A549 (cell line): ENCODE results near the gene PLEKHN1. TPM values are rescaled to one million over a fixed set of nuclear protein-coding genes. Genes with fewer than 3 reads are reported as not detected.

ENCODE experiments used
- ATAC-seq, 2 experiments: fragments of 200-7000 bp in 1 of 2; fragments of >200 bp in 1 of 2; cut with Nextera tagmentation in 1 of 2; cut with Tn5 transposase in 1 of 2; 3 replicates each; pipeline versions ENCODE4 v1.8.0 to v1.9.1; 2018 to 2020; ENCODE audit warnings: mild to moderate bottlenecking in 1 of 2, moderate library complexity in 1 of 2
- CTCF ChIA-PET: fragments of 300-600 bp; sonication (Branson Sonifier 250); formaldehyde crosslinking; extraction: SDS; loops from one replicate; lab custom pipeline; 2021; ENCODE audit warnings: antibody characterized with exemption, inconsistent platforms; lab: Yijun Ruan, JAX
- POLR2A ChIA-PET: fragments of 350-600 bp; formaldehyde crosslinking; extraction: SDS; loops from one replicate; lab custom pipeline; 2021; ENCODE audit warnings: antibody characterized with exemption, inconsistent platforms; lab: Yijun Ruan, JAX
- DNase-seq, 2 experiments: peaks; one replicate each; pipeline versions ENCODE4 v3.0.0 to v3.0.0-alpha.2; 2011 to 2016; ENCODE audit warnings: low read depth in 1 of 2, low spot score in 1 of 2
- FAIRE-seq: peaks from 2 replicates; lab custom pipeline; 2011; peaks lifted over from hg19 to GRCh38; lab: Jason Lieb, UNC
- H3K27ac ChIP-seq, 2 experiments: fragments of >200 bp; sonication (Bioruptor Twin); formaldehyde crosslinking; 3 replicates each; pipeline ENCODE4 v1.5.1; 2016 to 2017
- H3K4me1 ChIP-seq: fragments of >200 bp; sonication (Bioruptor Twin); formaldehyde crosslinking; 3 replicates; pipeline ENCODE4 v1.6.1; 2016
- H3K4me2 ChIP-seq: fragments of >200 bp; sonication (Bioruptor Twin); formaldehyde crosslinking; 3 replicates; pipeline ENCODE4 v1.6.1; 2016
- H3K4me3 ChIP-seq: fragments of >200 bp; sonication (Bioruptor Twin); formaldehyde crosslinking; 3 replicates; pipeline ENCODE4 v1.5.1; 2016
- H3K9me3 ChIP-seq: fragments of >200 bp; sonication (Bioruptor Twin); formaldehyde crosslinking; 3 replicates; pipeline ENCODE4 v1.6.1; 2016
- CBX2 ChIP-seq: fragments of 200-600 bp; sonication (generic); IDR thresholded peaks from 2 replicates; pipeline ENCODE4 v1.6.1; 2016; ENCODE audit warnings: low read depth, mild to moderate bottlenecking, borderline replicate concordance
- CBX8 ChIP-seq: fragments of 200-600 bp; sonication (generic); IDR thresholded peaks from 2 replicates; pipeline ENCODE4 v1.6.1; 2016
- EHMT2 ChIP-seq: fragments of 200-600 bp; sonication (generic); IDR thresholded peaks from 2 replicates; pipeline ENCODE4 v1.6.1; 2016; ENCODE audit warnings: antibody characterized with exemption, low read depth, mild to moderate bottlenecking, moderate library complexity
- EP300 ChIP-seq, 2 experiments: fragments of >200 bp; sonication (Bioruptor Twin); formaldehyde crosslinking; IDR thresholded peaks; 2 replicates in 1 of 2; 3 replicates in 1 of 2; pipeline ENCODE4 v1.6.1; 2016 to 2017
- HES2 ChIP-seq: fragments of >200 bp; sonication (Bioruptor Twin); formaldehyde crosslinking; IDR thresholded peaks from 2 replicates; pipeline ENCODE4 v1.6.1; 2016
- MAFK ChIP-seq: fragments of 450-650 bp; IDR thresholded peaks from 2 replicates; pipeline ENCODE4 v1.6.1; 2014; ENCODE audit not compliant: partially characterized antibody
- NFE2L2 ChIP-seq: fragments of 150-350 bp; conservative IDR thresholded peaks from 2 replicates; pipeline ENCODE4 v1.6.1; 2014; ENCODE audit warnings: low read length
- NR3C1 ChIP-seq: fragments of >200 bp; sonication (Bioruptor Twin); formaldehyde crosslinking; IDR thresholded peaks from 3 replicates; pipeline ENCODE4 v1.6.1; 2017
- PHF8 ChIP-seq: fragments of 200-600 bp; sonication (generic); IDR thresholded peaks from 2 replicates; pipeline ENCODE4 v1.6.1; 2016; ENCODE audit warnings: low read depth, mild to moderate bottlenecking, antibody characterized with exemption, moderate library complexity, borderline replicate concordance
- RARB ChIP-seq: fragments of 250-450 bp; sonication (Bioruptor Pico); IDR thresholded peaks from 2 replicates; pipeline ENCODE4 v1.8.0; 2021; ENCODE audit warnings: mild to moderate bottlenecking, moderate library complexity
- RCOR1 ChIP-seq: fragments of 150-350 bp; IDR thresholded peaks from 2 replicates; pipeline ENCODE4 v1.6.1; 2014; ENCODE audit warnings: antibody characterized with exemption, low read length, low read depth
- REST ChIP-seq: fragments of 200-600 bp; sonication (generic); IDR thresholded peaks from 2 replicates; pipeline ENCODE4 v1.6.1; 2016; ENCODE audit warnings: antibody characterized with exemption, mild to moderate bottlenecking, moderate library complexity
- RNF2 ChIP-seq: fragments of 200-600 bp; sonication (generic); IDR thresholded peaks from 2 replicates; pipeline ENCODE4 v1.6.1; 2016; ENCODE audit warnings: low read depth, mild to moderate bottlenecking, antibody characterized with exemption, moderate library complexity, borderline replicate concordance
- SMC3 ChIP-seq: fragments of >200 bp; sonication (Bioruptor Twin); formaldehyde crosslinking; IDR thresholded peaks from 3 replicates; pipeline ENCODE4 v1.6.1; 2018; ENCODE audit warnings: inconsistent platforms
- TP53 ChIP-seq: fragments of 250-450 bp; sonication (Bioruptor Pico); IDR thresholded peaks from 2 replicates; pipeline ENCODE4 v1.5.0; 2021; ENCODE audit warnings: mild to moderate bottlenecking, moderate library complexity
- WGBS: methylation state at CpG from one replicate; pipeline ENCODE4 v1.1.6; 2017; ENCODE audit errors: missing lambda C conversion rate; 5-methylcytosine and 5-hydroxymethylcytosine counted together
- polyA plus RNA-seq, 4 experiments: library from polyadenylated mRNA; depleted of rRNA in 3 of 4; stranded (reverse); fragments of >200 nt; fragmentation: RNase III in 1 of 4; extraction: RNeasy Plus Mini Kit Qiagen cat#74134 plus additional on column Dnase treatment in 1 of 4; gene quantifications; 2 replicates in 3 of 4; 3 replicates in 1 of 4; pipeline ENCODE4 v1.2.3, GENCODE V29; 2011 to 2017
- TF ChIP-seq, protein P1 (sequence below): IDR thresholded peaks from 2 replicates; pipeline ENCODE4 v1.6.1; 2012; ENCODE audit warnings: low read depth, borderline replicate concordance
- TF ChIP-seq, protein P2 (sequence below): IDR thresholded peaks from 2 replicates; pipeline ENCODE4 v1.6.1; 2012
- TF ChIP-seq, protein P3 (sequence below): fragments of >200 bp; sonication (Bioruptor Twin); formaldehyde crosslinking; IDR thresholded peaks from 3 replicates; pipeline ENCODE4 v1.6.1; 2016
- TF ChIP-seq, protein P4 (sequence below): fragments of 250-450 bp; sonication (Bioruptor Pico); IDR thresholded peaks from 2 replicates; pipeline ENCODE4 v1.5.0; 2021; ENCODE audit warnings: mild to moderate bottlenecking, moderate library complexity, borderline replicate concordance

The PLEKHN1 gene
- polyA plus RNA-seq, 2 of the 4 experiments (the other 2 are of a cell fraction) = 0.75 to 3.2 TPM

DNA sequence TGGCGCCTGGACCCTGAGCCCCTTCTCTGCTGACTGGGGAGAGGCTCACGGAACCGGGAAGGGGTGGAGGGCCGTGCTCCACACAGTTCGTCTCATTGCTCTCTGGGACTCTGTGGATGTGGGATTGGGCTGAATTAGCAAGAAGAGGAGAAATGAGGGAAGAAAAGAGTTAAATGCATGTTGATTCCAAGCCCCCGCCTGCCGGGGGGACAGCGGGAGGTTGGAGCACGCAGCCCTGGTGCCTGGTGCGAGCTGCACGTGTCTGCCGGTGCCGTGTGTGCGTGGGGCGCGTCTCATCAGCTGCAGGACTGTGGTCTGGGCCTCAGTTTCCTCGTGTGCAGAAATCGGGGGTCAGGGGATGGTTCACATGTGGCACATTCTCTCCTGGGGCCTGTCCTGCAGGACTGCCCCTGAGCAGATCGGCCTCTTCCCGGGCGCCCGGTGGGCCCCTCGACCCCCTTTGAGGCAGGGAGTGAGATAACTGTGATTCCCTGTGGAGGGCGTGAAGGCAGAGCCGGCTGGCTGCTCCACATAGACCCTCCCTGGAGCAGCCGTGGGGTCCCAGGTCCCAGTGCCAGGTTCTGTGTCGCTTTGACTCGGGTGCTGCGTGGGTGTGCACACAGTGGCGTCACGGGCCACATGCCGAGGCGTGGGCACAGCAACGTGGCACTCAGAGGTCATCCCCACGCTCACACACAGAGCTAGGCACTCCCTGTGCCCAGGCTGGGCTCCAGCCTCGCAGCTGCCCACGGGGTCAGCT is 31.1 kb upstream of the PLEKHN1 start:
- 86% methylated on average over 29 of the region's 37 CpGs for WGBS
- POLR2A ChIA-PET = no interaction called here
- no peak overlapping the region for H3K4me3 ChIP-seq
- FAIRE-seq (no peak), ATAC-seq (no peak), DNase-seq (no peak)
- CTCF ChIA-PET = no interaction called here
- H3K9me3 ChIP-seq = no peaks in the 10 kb centered on the region
- H3K4me1 ChIP-seq = peaks cover 41% of the 10 kb centered on the region
- H3K4me2 ChIP-seq = no peak overlapping the region
- no peak for TF ChIP-seq REST
- TF ChIP-seq, protein P1, sequence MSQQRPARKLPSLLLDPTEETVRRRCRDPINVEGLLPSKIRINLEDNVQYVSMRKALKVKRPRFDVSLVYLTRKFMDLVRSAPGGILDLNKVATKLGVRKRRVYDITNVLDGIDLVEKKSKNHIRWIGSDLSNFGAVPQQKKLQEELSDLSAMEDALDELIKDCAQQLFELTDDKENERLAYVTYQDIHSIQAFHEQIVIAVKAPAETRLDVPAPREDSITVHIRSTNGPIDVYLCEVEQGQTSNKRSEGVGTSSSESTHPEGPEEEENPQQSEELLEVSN = no peak
- TF ChIP-seq CBX2 = no peak
- no peak for TF ChIP-seq RCOR1
- TF ChIP-seq, protein P2, sequence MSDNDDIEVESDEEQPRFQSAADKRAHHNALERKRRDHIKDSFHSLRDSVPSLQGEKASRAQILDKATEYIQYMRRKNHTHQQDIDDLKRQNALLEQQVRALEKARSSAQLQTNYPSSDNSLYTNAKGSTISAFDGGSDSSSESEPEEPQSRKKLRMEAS = no peak
- no peak for TF ChIP-seq NR3C1
- TF ChIP-seq, protein P3, sequence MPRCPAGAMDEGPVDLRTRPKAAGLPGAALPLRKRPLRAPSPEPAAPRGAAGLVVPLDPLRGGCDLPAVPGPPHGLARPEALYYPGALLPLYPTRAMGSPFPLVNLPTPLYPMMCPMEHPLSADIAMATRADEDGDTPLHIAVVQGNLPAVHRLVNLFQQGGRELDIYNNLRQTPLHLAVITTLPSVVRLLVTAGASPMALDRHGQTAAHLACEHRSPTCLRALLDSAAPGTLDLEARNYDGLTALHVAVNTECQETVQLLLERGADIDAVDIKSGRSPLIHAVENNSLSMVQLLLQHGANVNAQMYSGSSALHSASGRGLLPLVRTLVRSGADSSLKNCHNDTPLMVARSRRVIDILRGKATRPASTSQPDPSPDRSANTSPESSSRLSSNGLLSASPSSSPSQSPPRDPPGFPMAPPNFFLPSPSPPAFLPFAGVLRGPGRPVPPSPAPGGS = no peak
- TF ChIP-seq RNF2 = no peak
- TF ChIP-seq, protein P4, sequence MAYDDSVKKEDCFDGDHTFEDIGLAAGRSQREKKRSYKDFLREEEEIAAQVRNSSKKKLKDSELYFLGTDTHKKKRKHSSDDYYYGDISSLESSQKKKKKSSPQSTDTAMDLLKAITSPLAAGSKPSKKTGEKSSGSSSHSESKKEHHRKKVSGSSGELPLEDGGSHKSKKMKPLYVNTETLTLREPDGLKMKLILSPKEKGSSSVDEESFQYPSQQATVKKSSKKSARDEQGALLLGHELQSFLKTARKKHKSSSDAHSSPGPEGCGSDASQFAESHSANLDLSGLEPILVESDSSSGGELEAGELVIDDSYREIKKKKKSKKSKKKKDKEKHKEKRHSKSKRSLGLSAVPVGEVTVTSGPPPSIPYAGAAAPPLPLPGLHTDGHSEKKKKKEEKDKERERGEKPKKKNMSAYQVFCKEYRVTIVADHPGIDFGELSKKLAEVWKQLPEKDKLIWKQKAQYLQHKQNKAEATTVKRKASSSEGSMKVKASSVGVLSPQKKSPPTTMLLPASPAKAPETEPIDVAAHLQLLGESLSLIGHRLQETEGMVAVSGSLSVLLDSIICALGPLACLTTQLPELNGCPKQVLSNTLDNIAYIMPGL = no peak
- no peak for TF ChIP-seq MAFK
- no peak for TF ChIP-seq SMC3
- no peak for TF ChIP-seq HES2
- no peak for TF ChIP-seq CBX8
- TF ChIP-seq TP53 (CRISPR knock-in tag) = no peak
- TF ChIP-seq NFE2L2 = no peak
- TF ChIP-seq EHMT2 = no peak
- no peak for TF ChIP-seq RARB (CRISPR knock-in tag)
- no peak for TF ChIP-seq EP300 (IDR thresholded peaks at IDR 0.05)
- no peak for TF ChIP-seq PHF8
- no peak overlapping the region for H3K27ac ChIP-seq
